ENCODE measurements around the gene AQP7. TPM values are rescaled to one million over a fixed set of nuclear protein-coding genes. Genes with fewer than 3 reads are reported as not detected.

AQP7 gene
- total RNA-seq, 1 donor = not detected

Small RNA genes within 50 kb of the gene (small RNA-seq; reads per million reads assigned to genes)
- gene AL356218.2 = not detected
- not detected for gene RF00019

Other genes starting within 250 kb of the AQP7 start
- gene B4GALT1, start 235.2 kb downstream of the AQP7 start, total RNA-seq = 9.4 TPM
- gene SPINK4, start 162.4 kb downstream of the AQP7 start, total RNA-seq = not detected
- 34.7 TPM for gene BAG1, start 137.9 kb downstream of the AQP7 start, total RNA-seq
- 11.8 TPM for gene CHMP5, start 137.5 kb downstream of the AQP7 start, total RNA-seq
- 35.5 TPM for gene NFX1, start 112.1 kb downstream of the AQP7 start, total RNA-seq
- 1.6 TPM for gene AQP3, start 45.0 kb upstream of the AQP7 start, total RNA-seq
- 31.0 TPM for gene NOL6, start 71.4 kb upstream of the AQP7 start, total RNA-seq
- under 0.01 TPM for gene ANKRD18B, start 121.7 kb upstream of the AQP7 start, total RNA-seq